HCT116 (cell line): ENCODE measurements around the gene ITIH4. TPM values are rescaled to one million over a fixed set of nuclear protein-coding genes. Genes with fewer than 3 reads are reported as not detected.

Experiments used
- ATAC-seq: fragments of 200-7000 bp; cut with Tn5 transposase; 2 replicates; pipeline ENCODE4 v1.9.1; 2020; ENCODE audit warnings: mild to moderate bottlenecking, moderate library complexity
- BruUV-seq: library from RNA; stranded (reverse); fragments of 400-500 nt; replicated peaks from 2 replicates; lab custom pipeline; 2021; lab: Mats Ljungman, UMichigan
- CTCF ChIA-PET: fragments of 300-600 bp; sonication (Branson Sonifier 250); formaldehyde crosslinking; loops from one replicate; lab custom pipeline; 2021; ENCODE audit warnings: antibody characterized with exemption; lab: Charles Lee
- POLR2A ChIA-PET: fragments of 300-600, 350-600 bp; sonication (Branson Sonifier 250); formaldehyde crosslinking; loops from one replicate; lab custom pipeline; 2021; ENCODE audit warnings: antibody characterized with exemption; lab: Charles Lee
- RAD21 ChIA-PET, 2 experiments: fragments of 300-600 bp; sonication (Branson Sonifier 250); formaldehyde crosslinking; loops; one replicate each; lab custom pipeline; 2023; ENCODE audit warnings: low total read pairs in 2 of 2; ENCODE audit not compliant: uncharacterized antibody in 2 of 2, unreplicated experiment in 2 of 2, low non-redundant PET in 1 of 2; lab: Charles Lee
- DNase-seq: peaks from one replicate; pipeline ENCODE4 v3.0.0-alpha.2; 2010; ENCODE audit warnings: low read depth, low spot score
- H2AFZ ChIP-seq: fragments of 200-600 bp; shearing (Covaris generic), sonication (generic); 2 replicates; pipeline ENCODE4 v1.6.1; 2017; ENCODE audit warnings: low read depth, mixed run types, mixed read lengths, antibody characterized with exemption, low read length; ENCODE audit not compliant: poor library complexity, severe bottlenecking
- H3K27ac ChIP-seq: 2 replicates; pipeline ENCODE4 v1.5.1; 2012; ENCODE audit warnings: low read depth, low read length
- H3K27me3 ChIP-seq: fragments of 200-600 bp; sonication (generic); 2 replicates; pipeline ENCODE4 v1.6.1; 2016; ENCODE audit warnings: mixed run types, low read length, mixed read lengths; ENCODE audit not compliant: insufficient read depth
- H3K36me3 ChIP-seq, 2 experiments: fragments of 200-500 bp in 1 of 2; fragments of 200-600 bp in 1 of 2; sonication (Bioruptor generic) in 1 of 2; sonication (generic) in 1 of 2; 2 replicates each; pipeline versions ENCODE4 v1.5.1 to v1.6.1; 2014 to 2016; ENCODE audit warnings: low read length in 2 of 2, inconsistent platforms in 1 of 2, mixed read lengths in 1 of 2, mixed run types in 1 of 2; ENCODE audit not compliant: insufficient read depth in 2 of 2, control insufficient read depth in 1 of 2
- H3K4me1 ChIP-seq, 2 experiments: fragments of 200-600 bp in 1 of 2; sonication (generic) in 1 of 2; 2 replicates each; pipeline versions ENCODE4 v1.5.1 to v1.6.1; 2012 to 2017; ENCODE audit warnings: low read length in 2 of 2, inconsistent platforms in 1 of 2, mild to moderate bottlenecking in 1 of 2, mixed read lengths in 1 of 2, mixed run types in 1 of 2, moderate library complexity in 1 of 2; ENCODE audit not compliant: insufficient read depth in 2 of 2, control insufficient read depth in 1 of 2
- H3K4me2 ChIP-seq: fragments of 200-600 bp; sonication (generic); 2 replicates; pipeline ENCODE4 v1.6.1; 2017; ENCODE audit warnings: mixed run types, low read length, mixed read lengths
- H3K4me3 ChIP-seq, 2 experiments: fragments of 200-600 bp in 1 of 2; sonication (generic) in 1 of 2; replicated peaks in 1 of 2; 2 replicates each; pipeline ENCODE4 v1.5.1; 2011 to 2016; ENCODE audit warnings: low read length in 2 of 2, control low read depth in 1 of 2, low read depth in 1 of 2, mild to moderate bottlenecking in 1 of 2, mixed read lengths in 1 of 2, mixed run types in 1 of 2
- H3K79me2 ChIP-seq: fragments of 200-600 bp; sonication (generic); 2 replicates; pipeline ENCODE4 v1.6.1; 2017; ENCODE audit warnings: mild to moderate bottlenecking, mixed run types, low read length, moderate library complexity, mixed read lengths; ENCODE audit not compliant: insufficient read depth
- H3K9ac ChIP-seq: fragments of 200-600 bp; sonication (generic); 2 replicates; pipeline ENCODE4 v1.6.1; 2016; ENCODE audit warnings: low read length, mixed read lengths
- H3K9me2 ChIP-seq: fragments of 200-600 bp; sonication (generic), shearing (Covaris generic); 2 replicates; pipeline ENCODE4 v1.6.1; 2017; ENCODE audit warnings: mixed run types, mild to moderate bottlenecking, moderate library complexity; ENCODE audit not compliant: insufficient read depth
- H3K9me3 ChIP-seq, 2 experiments: fragments of 200-500 bp in 1 of 2; fragments of 200-600 bp in 1 of 2; sonication (Bioruptor generic) in 1 of 2; sonication (generic) in 1 of 2; 2 replicates each; pipeline ENCODE4 v1.6.1; 2014 to 2017; ENCODE audit warnings: low read length in 2 of 2, mixed read lengths in 2 of 2, inconsistent platforms in 1 of 2, low read depth in 1 of 2, mild to moderate bottlenecking in 1 of 2, mixed run types in 1 of 2, moderate library complexity in 1 of 2; ENCODE audit not compliant: control insufficient read depth in 1 of 2, insufficient read depth in 1 of 2
- H4K20me1 ChIP-seq: fragments of 200-600 bp; sonication (generic), shearing (Covaris generic); 2 replicates; pipeline ENCODE4 v1.6.1; 2017; ENCODE audit warnings: mixed run types, mild to moderate bottlenecking, moderate library complexity; ENCODE audit not compliant: insufficient read depth
- CBX3 ChIP-seq: IDR thresholded peaks from 2 replicates; pipeline ENCODE4 v1.6.1; 2012; ENCODE audit warnings: low read depth
- CEBPB ChIP-seq: IDR thresholded peaks from 2 replicates; pipeline ENCODE4 v1.6.1; 2012; ENCODE audit warnings: low read depth
- EGR1 ChIP-seq: IDR thresholded peaks from 2 replicates; pipeline ENCODE4 v1.6.1; 2012; ENCODE audit warnings: low read depth
- ELF1 ChIP-seq: IDR thresholded peaks from 2 replicates; pipeline ENCODE4 v1.6.1; 2012; ENCODE audit warnings: low read depth, borderline replicate concordance
- EZH2 ChIP-seq: fragments of 200-600 bp; sonication (generic); IDR thresholded peaks from 2 replicates; pipeline ENCODE4 v1.6.1; 2017; ENCODE audit warnings: antibody characterized with exemption, mixed run types
- FOSL1 ChIP-seq: IDR thresholded peaks from 2 replicates; pipeline ENCODE4 v1.6.1; 2012; ENCODE audit warnings: low read depth
- JUND ChIP-seq: IDR thresholded peaks from 2 replicates; pipeline ENCODE4 v1.6.1; 2012
- POLR2A ChIP-seq: IDR thresholded peaks from 2 replicates; pipeline ENCODE4 v1.7.0; 2011; ENCODE audit warnings: borderline replicate concordance; ENCODE audit not compliant: insufficient read depth, insufficient read length; ENCODE audit errors: extremely low read depth
- POLR2AphosphoS5 ChIP-seq: IDR thresholded peaks from 2 replicates; pipeline ENCODE4 v1.6.1; 2011; ENCODE audit warnings: mild to moderate bottlenecking, low read depth, low read length, moderate library complexity
- RAD21 ChIP-seq: IDR thresholded peaks from 2 replicates; pipeline ENCODE4 v1.6.1; 2012; ENCODE audit warnings: low read depth, mild to moderate bottlenecking
- SIN3A ChIP-seq: IDR thresholded peaks from 2 replicates; pipeline ENCODE4 v1.6.1; 2012; ENCODE audit warnings: low read depth
- SP1 ChIP-seq: IDR thresholded peaks from 2 replicates; pipeline ENCODE4 v1.6.1; 2012; ENCODE audit warnings: low read depth
- TCF7L2 ChIP-seq: IDR thresholded peaks from 2 replicates; pipeline ENCODE4 v1.7.0; 2011; ENCODE audit warnings: borderline replicate concordance, inconsistent platforms; ENCODE audit not compliant: insufficient read depth, insufficient read length; ENCODE audit errors: extremely low read depth
- ZFX ChIP-seq: fragments of 450-650 bp; IDR thresholded peaks from 2 replicates; pipeline ENCODE4 v1.6.1; 2017
- ZNF274 ChIP-seq: fragments of 200-500 bp; sonication (Bioruptor generic); IDR thresholded peaks from 2 replicates; pipeline ENCODE4 v1.6.1; 2014; ENCODE audit warnings: mild to moderate bottlenecking, low read depth, low read length, inconsistent platforms
- intact Hi-C: fragments of 100-400 bp; cut with micrococcal nuclease; formaldehyde crosslinking; loops from 2 replicates; pipeline ENCODE4 v1.10.0; 2022
- total RNA-seq: library from RNA; stranded (reverse); gene quantifications from one replicate; pipeline ENCODE4 v1.2.1, GENCODE V29; 2021; ENCODE audit not compliant: unreplicated experiment
- TF ChIP-seq, protein P1 (sequence below): IDR thresholded peaks from 2 replicates; pipeline ENCODE4 v1.6.1; 2012
- TF ChIP-seq, protein P2 (sequence below): IDR thresholded peaks from 2 replicates; pipeline ENCODE4 v1.6.1; 2012; ENCODE audit warnings: low read depth
- TF ChIP-seq, protein P3 (sequence below): IDR thresholded peaks from 2 replicates; pipeline ENCODE4 v1.6.1; 2012

ITIH4 gene
- total RNA-seq, 1 experiment from 2014 or later = 4.1 TPM

- CTCF ChIA-PET = no interaction called here
- ATAC-seq = no peak
Observed at GRCh38 chr3:52852419-52852818, 21.9 kb upstream of the ITIH4 start.

DNA sequence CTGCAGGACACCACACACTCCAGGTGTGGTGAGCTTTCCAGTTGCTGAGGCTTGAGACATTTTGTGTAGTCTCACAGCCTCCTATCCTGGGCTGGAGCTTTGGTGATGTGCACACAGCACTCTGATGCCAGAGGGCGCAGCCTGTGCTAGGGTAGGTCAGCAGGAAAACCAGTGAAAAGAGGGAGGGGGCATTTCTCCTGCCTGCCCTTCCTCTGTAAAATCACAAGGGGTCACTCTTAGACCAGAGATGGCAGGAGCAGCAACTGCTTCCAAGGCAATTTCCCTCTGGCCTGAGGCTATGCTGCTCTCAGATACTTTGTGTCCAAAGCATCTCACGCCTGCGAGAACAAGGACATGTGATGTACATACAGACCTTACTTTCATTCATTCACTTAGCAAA lies 20.9 kb upstream of the ITIH4 start:
- H3K9ac ChIP-seq = no peak overlapping the region
- H3K27me3 ChIP-seq = no peaks in the 10 kb centered on the region
- no peak overlapping the region for H2AFZ ChIP-seq
- ChIA-PET CTCF (no interaction called here), RAD21 (no interaction called here), POLR2A (no interaction called here)
- no peaks in the 10 kb centered on the region for H3K9me2 ChIP-seq
- H3K4me3 ChIP-seq = no peak overlapping the region
- H4K20me1 ChIP-seq = no peaks in the 10 kb centered on the region
- no peak overlapping the region for H3K27ac ChIP-seq
- peaks cover 0 to 4% of the 10 kb centered on the region in 2 experiments; a peak in 1 of 4 replicates for H3K36me3 ChIP-seq
- intact Hi-C loops = loop anchor here (1.0 to 5.0 kb wide), 5 partner anchors 136 to 346 kb away; no protein-coding TSS in a partner anchor
- no peak overlapping the region for H3K4me2 ChIP-seq
- ATAC-seq = peak; percentile 96
- no TSS peak for BruUV-seq
- no peaks in the 10 kb centered on the region for H3K4me1 ChIP-seq
- no peaks in the 10 kb centered on the region for H3K79me2 ChIP-seq
- DNase-seq = peak; percentile 38
- H3K9me3 ChIP-seq = no peaks in the 10 kb centered on the region
- TF ChIP-seq RAD21 = peak; percentile 92
- TF ChIP-seq ELF1 = no peak
- TF ChIP-seq, protein P1, sequence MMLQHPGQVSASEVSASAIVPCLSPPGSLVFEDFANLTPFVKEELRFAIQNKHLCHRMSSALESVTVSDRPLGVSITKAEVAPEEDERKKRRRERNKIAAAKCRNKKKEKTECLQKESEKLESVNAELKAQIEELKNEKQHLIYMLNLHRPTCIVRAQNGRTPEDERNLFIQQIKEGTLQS = no peak
- no peak for TF ChIP-seq CBX3
- TF ChIP-seq EGR1 = no peak
- no peak for TF ChIP-seq SP1
- TF ChIP-seq POLR2AphosphoS5 = no peak
- no peak for TF ChIP-seq ZNF274
- no peak for TF ChIP-seq EZH2
- no peak for TF ChIP-seq FOSL1
- TF ChIP-seq, protein P2, sequence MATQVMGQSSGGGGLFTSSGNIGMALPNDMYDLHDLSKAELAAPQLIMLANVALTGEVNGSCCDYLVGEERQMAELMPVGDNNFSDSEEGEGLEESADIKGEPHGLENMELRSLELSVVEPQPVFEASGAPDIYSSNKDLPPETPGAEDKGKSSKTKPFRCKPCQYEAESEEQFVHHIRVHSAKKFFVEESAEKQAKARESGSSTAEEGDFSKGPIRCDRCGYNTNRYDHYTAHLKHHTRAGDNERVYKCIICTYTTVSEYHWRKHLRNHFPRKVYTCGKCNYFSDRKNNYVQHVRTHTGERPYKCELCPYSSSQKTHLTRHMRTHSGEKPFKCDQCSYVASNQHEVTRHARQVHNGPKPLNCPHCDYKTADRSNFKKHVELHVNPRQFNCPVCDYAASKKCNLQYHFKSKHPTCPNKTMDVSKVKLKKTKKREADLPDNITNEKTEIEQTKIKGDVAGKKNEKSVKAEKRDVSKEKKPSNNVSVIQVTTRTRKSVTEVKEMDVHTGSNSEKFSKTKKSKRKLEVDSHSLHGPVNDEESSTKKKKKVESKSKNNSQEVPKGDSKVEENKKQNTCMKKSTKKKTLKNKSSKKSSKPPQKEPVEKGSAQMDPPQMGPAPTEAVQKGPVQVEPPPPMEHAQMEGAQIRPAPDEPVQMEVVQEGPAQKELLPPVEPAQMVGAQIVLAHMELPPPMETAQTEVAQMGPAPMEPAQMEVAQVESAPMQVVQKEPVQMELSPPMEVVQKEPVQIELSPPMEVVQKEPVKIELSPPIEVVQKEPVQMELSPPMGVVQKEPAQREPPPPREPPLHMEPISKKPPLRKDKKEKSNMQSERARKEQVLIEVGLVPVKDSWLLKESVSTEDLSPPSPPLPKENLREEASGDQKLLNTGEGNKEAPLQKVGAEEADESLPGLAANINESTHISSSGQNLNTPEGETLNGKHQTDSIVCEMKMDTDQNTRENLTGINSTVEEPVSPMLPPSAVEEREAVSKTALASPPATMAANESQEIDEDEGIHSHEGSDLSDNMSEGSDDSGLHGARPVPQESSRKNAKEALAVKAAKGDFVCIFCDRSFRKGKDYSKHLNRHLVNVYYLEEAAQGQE = no peak
- no peak for TF ChIP-seq CEBPB
- TF ChIP-seq POLR2A = no peak
- no peak for TF ChIP-seq TCF7L2
- TF ChIP-seq, protein P3, sequence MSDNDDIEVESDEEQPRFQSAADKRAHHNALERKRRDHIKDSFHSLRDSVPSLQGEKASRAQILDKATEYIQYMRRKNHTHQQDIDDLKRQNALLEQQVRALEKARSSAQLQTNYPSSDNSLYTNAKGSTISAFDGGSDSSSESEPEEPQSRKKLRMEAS = no peak
- TF ChIP-seq SIN3A = no peak

More at GRCh38 chr3:52852419-52852818, 21.9 kb upstream of the ITIH4 start:
- RAD21 ChIA-PET = no interaction called here
- POLR2A ChIA-PET = no interaction called here
- intact Hi-C loops = loop anchor here (5.0 kb wide), 1 partner anchor 345 kb away; no protein-coding TSS in a partner anchor
- Histone ChIP-seq H3K4me1 (no peaks in the 10 kb centered on the region), H4K20me1 (no peaks in the 10 kb centered on the region), H3K9me3 (no peaks in the 10 kb centered on the region), H3K9me2 (no peaks in the 10 kb centered on the region), H3K36me3 (peaks cover 0 to 4% of the 10 kb centered on the region in 2 experiments; a peak in 1 of 4 replicates), H3K79me2 (no peaks in the 10 kb centered on the region), H3K27ac (no peak overlapping the region), H3K4me3 (no peak overlapping the region), H2AFZ (no peak overlapping the region), H3K4me2 (no peak overlapping the region), H3K27me3 (no peaks in the 10 kb centered on the region), H3K9ac (no peak overlapping the region)
- no TSS peak for BruUV-seq
- TF ChIP-seq, protein P1 = no peak
- TF ChIP-seq SP1 (no peak), ELF1 (no peak), ZFX (no peak), JUND (no peak)
- TF ChIP-seq, protein P3 = no peak
- no peak for DNase-seq
